ENCODE data around the gene DYRK1A.
A peak's percentile ranks its signal among the peaks of the same experiment; 100 is the strongest.

Gene DYRK1A

DNA sequence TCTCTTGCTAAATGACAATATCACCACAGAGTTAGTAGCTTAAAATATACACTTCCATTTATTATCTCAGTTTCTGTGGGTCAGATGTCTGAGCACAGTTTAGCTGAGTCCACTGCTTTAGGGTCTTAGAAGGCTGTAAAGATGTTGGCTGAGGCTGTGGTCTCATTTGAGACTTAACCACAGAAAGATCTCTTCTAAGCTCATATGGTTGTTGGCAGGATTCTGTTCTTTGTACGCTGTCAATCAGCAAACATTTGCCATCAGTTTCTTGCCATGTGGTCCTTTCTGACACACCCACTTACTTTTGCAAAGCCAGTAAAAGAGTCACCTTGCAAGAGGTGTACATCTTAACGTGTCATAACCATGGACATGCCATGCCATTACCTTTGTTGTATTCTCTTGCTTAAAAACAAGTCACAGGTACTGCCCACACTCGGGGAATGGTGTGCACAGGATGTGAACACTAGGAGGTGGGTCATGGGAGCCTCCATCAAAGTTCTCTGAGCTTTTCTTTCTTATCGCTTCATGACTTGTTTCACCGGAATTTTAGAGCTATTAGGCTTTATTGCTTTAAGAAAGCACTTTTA, 18.7 kb downstream of the DYRK1A start:
- DNase-seq (ENCODE audit: low spot score), result no peak

DNA sequence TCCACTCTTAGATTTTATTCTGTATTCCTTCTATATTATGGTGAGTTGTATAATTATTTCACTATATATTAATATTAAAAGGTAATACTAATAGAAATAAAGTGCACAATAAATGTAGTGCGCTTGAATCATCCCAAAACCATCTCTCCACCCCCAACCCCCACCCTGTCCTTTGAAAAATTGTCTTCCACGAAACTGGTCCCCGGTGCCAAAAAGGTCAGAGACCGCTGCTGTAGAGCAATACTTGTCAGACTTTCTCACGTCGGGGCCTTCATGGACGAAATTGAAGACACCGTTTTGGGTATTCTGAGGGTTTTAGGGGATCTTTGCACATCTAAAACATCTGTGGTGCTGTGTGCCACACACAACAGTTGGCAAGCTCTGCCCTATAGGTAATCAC, 19.6 kb downstream of the DYRK1A start:
- DNase-seq (ENCODE audit: low spot score), result no peak

DNA sequence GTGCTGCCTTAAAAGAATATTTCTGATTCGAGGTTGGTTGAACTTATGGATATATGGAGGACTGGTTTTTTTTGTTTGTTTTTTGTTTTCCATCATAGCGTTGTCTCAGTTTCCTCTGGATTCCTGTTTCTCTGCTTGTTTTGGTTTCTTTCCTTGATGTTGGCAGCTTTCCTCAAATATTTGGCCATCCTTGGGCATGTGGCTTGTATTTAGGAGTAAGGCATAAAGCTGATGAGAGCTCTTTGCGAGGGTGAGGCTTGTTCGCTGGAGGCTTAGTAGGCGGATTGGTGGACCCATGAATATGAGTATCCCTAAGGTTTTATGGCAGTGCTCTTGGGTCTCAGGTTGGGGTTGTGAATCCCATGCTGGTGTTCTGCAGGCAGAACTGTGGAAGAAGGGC, 22.9 kb downstream of the DYRK1A start:
- DNase-seq (ENCODE audit: low spot score), result peak; percentile 36

DNA sequence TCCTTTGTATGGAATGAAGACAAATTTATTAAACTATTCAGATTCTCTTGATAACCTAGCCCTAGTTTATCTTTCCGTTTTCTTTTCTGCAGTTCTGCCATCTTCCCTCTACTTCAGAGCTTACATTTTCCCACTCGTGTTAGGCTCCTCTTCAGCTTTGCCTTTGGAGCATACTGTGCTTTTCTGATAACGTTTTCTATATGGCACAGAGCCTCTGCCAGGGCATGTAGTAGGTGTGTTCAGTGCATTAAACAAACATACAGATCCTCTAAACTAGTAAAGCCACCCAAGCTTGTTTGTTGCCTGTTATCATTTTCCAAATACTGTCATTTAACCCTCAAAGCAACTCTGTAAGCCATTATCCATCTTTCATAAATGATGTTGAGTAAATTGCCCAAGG, 25.1 kb downstream of the DYRK1A start:
- DNase-seq (ENCODE audit: low spot score), result no peak

DNA sequence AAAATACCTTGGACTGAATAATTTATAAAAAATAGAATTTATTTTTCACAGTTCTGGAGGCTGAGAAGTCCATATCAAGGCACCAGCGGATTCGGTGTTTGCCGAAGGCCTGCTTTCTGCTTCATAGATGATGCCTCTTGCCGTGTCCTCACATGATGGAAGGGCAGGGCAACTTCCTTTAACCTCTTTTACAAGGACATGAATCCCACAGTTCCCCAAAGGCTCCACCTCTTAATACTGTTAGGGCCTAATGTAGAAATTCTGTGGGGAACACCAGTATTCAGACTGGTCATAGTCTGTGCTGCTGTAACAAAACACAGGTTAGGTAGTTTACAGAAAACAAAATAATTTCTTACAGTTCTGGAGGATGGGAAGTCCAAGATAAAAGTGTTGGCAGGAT, 25.9 kb downstream of the DYRK1A start:
- DNase-seq (ENCODE audit: low spot score), result no peak

DNA sequence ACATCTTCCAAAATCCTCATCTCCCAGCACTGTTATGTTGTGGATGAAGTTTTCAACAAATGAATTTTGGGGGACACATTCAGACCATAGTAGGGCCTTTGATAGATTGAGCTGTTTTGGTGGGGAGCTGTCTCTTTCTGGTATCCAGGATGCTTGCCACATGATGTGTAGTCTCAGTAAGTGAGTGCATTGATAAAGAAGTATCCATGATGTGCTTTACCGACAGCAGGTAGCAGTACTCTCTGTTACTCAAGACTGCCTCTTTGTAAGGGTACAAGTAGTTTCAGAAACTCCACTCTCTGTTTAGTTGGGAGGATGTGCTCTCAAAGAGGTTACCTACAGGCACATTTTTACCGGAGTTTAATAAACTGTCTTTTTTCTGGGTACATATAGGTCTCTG, 26.5 kb downstream of the DYRK1A start:
- no peak for DNase-seq (ENCODE audit: low spot score)

DNA sequence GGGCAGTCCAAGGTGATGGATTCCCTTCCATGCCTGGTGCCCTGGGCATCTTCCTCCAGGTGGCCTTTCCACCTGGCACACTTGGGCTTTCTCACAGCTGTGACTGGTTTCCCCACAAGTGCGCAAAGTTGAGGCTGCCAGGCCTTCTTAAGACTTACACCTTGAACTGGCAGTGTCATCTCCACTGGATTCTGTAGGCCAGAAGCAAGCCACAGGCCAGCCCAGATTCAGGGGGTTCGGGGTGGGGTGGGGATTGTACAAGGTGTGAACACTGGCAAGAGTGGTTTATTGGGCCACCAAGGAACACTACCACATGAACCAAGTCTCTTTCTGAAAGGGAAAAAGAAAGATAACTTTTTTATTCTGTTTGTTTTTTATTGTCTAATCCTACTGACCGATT, 27.2 kb downstream of the DYRK1A start:
- DNase-seq (ENCODE audit: low spot score), result no peak

DNA sequence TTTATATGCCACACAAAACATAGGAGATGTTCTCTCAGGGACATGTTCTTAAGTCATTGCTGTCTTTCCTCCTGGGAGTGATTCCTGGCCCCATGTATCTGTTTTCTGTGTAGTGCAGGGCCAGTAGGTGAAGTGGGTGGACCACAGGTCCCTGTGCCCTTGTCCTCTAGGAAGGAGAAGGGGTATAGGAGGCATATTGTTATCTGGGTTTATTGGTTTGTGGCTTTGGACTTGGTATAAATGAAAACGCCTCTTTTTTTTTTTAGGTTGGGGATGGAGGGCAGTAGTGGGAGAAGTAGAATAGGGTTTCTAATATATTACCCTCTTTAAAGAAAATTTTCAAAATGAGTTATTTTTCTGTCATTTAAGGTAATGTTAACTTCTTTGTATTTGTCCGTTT, 29.4 kb downstream of the DYRK1A start:
- no peak for DNase-seq (ENCODE audit: low spot score)

DNA sequence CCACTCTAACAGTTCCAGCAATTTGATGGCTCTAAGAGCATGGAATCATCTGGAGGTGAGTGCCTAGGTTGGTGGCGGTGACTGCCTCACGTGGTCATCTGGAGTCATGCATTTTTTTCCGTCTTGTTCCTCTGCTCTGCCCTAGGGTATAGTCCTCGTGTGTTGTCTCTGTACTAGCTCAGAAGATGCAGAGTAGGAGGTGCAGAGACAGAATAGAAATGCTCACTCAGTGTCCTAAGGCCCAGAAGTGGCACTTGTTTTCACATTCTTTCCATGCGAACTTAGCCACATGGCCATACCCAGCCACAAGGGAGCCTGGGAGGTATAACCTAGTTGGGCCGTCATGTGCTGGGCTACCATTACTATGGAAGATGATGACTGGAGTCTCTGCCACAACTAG, 30.3 kb downstream of the DYRK1A start:
- no peak for DNase-seq (ENCODE audit: low spot score)

DNA sequence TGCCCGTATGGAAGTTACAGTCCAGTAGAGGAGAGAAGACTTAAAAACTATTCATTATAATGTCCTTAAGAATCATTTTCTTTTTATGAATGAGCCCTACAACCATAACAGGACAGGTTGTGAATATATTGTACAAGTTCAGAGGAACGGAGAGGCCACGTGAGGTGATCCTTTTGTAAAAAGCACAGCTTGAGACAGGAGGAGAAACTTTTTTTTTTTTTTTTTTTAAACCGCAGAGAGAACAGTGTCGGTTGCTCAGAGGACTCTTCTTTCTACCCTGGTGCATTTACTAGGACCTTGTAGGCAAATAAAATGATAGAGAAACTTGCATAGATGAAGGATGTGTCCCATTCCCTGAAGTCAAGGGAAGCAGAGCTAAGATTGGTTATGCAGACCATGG, 32.1 kb downstream of the DYRK1A start:
- DNase-seq (ENCODE audit: low spot score), result no peak

DNA sequence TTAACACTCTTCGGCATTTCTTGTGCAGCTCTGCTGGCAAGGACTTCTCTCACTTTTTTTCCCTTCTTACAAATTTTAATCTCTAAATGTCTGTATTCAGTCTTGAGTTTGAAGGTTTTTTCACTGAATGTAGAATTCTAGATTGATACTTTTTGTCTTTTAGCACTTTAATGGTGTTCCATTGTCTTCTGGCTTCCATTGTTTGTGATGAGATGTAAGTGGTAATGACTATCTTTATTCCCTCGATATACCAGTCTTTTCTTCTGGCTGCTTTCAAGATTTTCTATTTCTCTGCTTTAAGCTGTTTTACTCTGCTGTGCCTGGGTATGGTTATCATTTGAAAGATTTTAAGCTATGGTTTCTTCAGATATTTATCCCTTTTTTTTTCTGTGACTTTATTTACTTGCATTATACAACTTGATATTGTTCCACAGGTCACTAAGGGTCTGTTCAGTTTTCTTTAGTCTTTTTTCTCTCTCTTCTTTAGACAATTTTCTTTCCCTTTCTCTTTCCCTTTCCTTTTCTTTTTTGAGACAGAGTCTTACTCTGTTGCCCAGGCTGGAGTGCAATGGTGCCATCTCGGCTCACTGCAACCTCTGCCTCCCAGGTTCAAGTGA, 35.8 kb downstream of the DYRK1A start:
- DNase-seq (ENCODE audit: low spot score), result no peak

DNA sequence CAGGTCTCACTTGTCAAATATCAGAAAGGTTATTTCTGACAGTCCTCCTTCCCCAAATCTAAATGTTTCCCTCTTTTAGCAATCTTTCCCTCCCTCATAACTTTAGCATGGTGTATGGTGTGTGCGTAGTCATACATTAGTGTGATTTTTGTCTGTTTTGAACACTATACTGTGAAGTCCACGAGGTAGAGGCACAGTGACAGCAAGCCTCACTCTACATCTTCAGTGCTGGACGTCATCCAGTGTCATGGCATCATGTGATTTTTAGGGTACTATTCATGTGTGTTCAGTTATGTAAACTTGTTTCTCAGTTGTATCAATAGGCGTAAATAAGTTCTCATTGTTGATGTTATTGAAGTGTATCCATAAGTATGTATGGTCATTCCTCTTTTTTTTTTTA, 39.1 kb downstream of the DYRK1A start:
- DNase-seq (ENCODE audit: low spot score), result no peak

DNA sequence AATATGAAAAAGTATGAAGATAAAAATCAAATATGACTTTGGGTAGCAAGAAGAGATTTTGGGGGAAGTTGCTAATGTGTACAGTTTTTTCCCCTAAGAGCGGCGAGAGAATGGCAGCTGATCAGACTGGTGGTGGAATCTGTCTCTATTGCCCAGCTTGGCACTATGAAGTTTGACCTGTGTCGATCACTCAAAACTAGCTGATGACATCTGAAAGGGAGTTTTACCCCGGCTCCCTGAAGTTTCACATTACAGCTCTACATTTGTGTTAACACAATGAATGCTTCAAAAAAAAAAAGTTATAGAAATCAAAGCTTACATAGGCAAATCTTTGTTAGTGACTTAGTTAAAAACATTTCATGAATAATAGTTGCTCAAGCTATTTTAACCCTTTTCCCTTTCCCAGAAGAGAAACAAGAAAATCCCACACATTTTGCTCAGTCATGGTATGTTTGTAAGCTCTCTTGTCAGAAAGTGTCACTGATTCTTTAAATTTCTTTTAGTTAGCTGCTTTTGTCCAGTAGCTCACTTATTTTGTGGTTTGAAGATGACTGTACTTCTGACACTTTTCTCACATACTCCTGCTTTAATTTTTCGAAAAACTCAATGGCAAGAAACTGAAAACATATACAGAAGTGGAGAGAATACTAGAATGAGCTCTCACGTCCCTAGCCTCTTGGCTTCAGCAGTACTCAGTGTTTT, 41.3 kb downstream of the DYRK1A start:
- no peak for DNase-seq (ENCODE audit: low spot score)

DNA sequence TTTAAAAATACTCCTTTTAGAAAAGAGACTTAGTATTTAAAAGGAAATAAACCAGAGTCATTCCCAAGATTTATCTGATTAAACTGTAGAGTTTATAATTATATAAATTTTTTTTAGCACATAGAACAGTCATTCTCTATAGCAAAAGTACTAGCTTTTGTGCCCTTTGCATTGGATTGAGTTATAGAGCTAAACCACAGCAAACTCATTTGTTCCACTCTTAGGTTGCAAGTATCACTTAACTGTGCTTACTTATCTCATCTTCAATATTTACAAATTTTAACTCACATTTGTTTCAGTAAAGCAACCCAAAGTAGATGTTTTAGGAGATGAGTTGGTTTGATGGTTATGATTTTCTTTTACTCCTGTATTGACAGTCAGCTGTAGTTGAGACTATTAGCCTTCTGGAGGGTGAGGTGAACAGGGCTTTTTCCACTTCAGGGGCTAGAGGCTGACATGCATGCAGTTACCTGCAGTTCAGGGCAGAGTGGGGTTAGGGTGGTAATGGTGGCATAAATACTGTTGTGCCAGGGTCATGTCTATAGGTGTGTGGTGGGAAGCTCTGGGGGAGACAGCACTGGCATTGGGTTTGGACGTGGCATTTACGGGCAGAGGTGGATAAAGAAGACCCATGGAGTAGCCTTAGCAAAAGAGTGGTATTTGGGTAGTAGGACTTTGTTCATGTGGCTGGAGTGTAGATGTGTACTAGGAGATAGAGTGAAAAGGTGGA, 42.1 kb downstream of the DYRK1A start:
- no peak for DNase-seq (ENCODE audit: low spot score)

DNA sequence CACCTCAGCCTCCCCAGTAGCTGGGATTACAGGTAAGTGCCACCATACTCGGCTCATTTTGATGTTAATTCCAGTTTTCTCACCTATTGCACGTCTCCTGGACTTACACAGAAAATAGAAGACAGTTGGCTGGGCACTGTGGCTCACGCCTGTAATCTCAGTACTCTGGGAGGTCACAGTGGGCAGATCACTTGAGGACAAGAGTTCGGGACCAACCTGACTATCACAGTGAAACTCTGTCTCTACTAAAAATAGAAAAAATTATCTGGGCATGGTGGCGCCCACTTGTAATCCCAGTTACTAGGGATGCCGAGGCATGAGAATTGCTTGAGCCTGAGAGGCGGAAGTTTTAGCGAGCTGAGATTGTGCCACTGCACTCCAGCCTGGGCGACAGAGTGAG, 44.1 kb downstream of the DYRK1A start:
- no peak for DNase-seq (ENCODE audit: low spot score)

DNA sequence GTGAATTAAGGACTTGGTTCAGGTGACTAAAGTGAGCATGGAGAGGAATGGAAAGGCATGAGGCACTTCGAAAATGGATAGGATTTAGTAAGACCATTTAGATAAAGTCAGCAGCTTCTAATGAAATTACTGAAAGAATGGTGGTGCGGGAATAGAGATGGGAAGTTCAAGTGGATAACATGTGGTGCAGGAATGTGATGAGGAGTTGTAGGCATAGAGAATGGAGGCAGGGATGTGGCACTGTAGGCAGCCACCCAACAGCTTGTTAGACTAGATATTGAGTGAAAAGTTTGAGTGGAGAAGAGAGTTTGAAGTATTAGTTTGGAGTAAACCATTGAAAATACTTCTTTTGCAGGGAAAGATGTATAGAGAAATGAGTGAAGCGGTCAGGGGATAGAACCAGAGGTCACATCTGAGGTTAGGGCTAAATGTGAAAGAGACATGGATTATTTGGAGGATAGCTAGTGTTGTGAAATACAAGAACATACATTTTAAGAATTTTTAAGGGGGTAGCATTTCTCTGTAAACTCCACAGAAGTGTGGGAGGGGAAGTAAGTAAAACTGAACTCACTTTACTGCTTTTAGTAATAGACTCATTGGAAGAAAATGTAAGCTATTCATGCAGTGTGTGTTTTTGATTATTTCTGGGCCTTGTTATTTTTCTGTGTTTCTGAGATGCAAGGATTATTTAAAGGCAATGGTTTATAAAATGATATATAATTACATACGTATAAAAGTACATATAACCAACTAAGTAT, 46.2 kb downstream of the DYRK1A start:
- DNase-seq (ENCODE audit: low spot score), result peak; percentile 61

DNA sequence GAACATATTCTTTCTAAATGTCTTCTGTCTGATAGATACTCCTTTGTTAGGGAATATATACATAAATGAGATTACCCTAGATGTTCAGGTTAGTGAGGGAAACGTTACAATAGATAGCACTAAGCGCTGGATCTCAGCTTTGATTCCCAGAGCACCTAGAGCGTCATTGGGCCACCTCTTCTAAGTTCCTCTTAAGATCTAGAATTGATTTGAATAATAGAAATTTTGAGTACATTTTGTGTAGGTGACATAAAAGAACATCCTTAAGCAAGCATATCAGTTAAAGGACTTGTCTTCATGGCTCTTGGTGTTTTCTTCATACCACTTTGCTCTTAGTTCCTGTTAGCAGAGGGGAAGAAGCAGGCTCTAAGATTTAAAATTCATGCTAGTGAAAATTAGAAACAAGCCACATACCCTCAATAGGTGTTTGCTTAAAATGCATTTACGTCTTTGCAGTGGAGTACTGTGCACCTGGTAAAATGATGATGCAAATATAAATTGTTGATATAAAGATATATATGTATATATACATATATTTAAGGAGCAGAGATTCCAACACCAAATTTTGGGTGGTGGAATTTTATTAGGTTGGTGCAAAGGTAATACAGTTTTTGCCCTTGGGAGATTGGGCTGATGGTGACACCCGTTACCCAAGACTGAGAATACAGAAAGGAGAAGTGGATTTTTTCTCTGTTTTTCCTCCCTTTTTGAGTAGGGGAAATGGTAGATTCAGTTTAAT, 47.1 kb downstream of the DYRK1A start:
- DNase-seq (ENCODE audit: low spot score), result no peak

DNA sequence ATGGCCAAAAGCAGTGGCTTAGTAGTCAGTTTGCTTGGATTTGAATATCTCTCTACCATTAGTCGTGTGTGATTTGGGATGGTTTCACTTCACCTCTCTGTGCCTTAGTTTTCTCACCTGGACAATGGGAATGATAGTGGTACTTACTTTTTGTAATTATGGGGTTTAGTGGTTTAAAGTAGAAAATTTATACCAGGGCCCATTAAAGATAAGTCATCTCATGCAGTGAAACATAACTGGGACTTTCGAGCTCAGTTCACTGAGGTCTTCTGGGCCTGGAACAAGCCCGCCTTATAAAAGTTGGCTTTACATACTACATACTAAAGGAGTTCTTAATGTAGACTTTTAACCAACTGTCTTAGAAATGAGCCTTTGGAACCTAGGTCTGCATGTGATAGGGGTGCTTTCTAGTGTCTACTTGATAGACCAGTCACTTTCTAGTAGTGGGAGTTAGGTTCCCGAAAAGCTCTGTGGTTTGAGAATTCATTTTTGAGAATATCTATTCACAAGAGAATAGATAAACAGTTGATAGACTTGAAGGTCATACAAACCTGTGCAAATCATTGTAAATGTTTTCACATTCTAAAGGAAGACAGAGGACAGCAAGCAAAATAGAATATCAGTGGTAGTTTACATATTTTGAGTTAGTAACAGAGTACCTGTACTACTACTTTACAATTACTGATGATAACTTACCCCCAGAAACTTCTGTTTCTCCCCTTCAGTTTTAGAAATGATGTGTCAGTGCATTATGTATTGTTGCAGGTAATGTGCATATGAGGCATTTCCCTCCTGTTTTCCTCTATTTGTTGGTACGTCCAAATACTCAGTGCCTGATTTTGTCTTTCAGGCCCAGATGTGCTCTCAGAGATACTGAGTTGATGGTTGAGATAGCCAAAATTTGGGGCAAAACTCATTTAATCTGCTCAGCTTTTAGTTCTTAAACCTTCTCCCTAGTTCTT, 48.0 kb downstream of the DYRK1A start:
- DNase-seq (ENCODE audit: low spot score), result no peak

DNA sequence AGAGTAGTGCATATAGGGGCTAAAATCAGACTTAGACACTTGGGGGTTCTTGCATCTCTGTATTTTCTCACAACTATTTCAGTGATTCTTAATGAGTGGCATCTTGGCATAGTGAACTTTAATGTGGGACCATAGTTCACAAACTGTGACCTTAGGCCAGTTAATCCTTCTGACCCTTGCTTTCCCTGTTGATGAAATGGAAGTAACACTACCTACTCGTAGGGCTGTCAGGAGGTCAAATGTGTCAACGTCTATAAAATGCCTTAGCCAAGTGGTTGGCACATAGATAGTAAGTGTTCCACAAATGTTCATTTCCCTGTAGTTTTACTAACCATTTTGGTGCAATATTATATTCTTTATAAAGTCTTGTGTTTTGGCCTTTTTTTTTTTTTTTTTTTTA, 49.4 kb downstream of the DYRK1A start:
- no peak for DNase-seq (ENCODE audit: low spot score)

DNA sequence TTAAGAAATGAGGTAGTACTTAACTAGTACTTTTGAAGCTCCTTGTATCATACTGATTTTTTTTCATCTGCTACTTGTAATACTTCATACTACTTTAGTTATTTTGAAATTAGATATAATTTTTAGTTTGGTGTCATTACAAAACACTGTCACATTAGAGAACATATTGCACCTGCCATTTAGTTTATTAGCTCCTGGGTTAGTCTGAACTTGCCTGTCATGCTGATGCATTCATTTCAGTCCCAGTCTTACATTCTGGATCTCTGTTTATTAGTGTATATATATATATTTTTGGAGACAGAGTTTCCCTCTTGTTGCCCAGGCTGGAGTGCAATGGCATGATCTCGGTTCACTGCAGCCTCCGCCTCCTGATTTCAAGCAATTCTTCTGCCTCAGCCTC, 50.3 kb downstream of the DYRK1A start:
- no peak for DNase-seq (ENCODE audit: low spot score)
